GM18951 (cell line): ENCODE data around the gene SIGLEC8.
"Not testable (repeated sequence)": the region's sequence is repeated elsewhere in the genome, so short reads cannot be mapped to it uniquely, and the experiment has no call there.

Experiments used
- POLR2A ChIP-seq: IDR thresholded peaks from 4 replicates; pipeline ENCODE4 v1.6.1; 2011; ENCODE audit warnings: mild to moderate bottlenecking; ENCODE audit not compliant: insufficient read length, insufficient read depth; ENCODE audit errors: extremely low read depth
- in situ Hi-C: fragments of 300-500 bp; cut with MboI; formaldehyde crosslinking; loops from one replicate; pipeline ENCODE4 v1.12.0; 2022; ENCODE audit warnings: low sequenced_read_pairs, mixed read lengths, inconsistent platforms; ENCODE audit not compliant: unreplicated experiment

The SIGLEC8 gene

DNA sequence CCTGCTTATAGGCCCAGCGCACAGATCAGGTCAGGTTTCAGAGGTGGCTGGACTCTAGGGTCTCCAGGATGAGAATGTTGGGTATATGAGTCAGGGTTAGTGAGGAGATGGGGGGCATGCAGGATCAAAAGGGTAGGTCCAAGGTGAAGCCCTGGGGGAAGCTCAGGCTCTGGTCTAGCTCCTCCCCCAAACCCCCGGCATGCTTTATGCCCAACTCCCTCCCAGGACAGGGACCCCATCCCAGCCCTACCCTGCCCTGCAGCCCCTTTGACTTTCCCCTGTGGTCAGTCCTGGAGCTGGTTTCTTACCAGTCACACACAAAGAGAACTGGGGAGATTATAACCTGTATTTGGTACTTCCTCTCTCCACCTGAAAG is 10.3 kb upstream of the SIGLEC8 start:
- in situ Hi-C loops = no loop called here

DNA sequence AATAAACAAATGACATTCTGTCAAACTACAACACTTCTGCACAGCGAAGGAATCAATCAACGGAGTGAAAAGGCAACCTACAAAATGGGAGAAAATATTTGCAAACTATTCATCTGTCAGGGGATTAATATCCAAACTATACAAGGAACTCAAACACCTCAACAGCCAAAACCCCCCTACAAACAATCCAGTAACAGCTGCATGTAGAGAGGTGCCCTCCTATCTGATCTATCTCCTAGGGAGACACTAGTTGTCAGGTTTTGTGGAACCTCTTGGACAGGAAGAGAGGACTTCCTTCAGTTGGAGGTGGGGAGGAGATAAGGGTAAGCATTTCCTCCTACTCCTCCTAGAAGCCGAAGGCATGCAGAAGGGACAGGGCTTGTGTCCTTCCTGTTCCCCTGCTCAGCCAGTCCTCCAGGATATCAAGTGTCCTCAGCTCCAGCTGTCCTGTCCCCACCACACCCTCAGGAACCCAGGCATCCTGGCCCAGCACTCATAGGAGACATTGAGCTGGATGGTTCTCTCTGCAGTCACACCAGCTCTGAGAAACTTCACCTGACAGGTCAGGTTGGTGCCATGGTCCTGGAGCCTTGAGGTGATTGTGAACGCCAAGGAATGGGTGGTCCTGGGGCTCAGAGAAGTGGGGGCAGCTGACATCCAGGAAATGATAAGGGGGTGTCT is 9.8 kb upstream of the SIGLEC8 start:
- in situ Hi-C loops = no loop called here
- TF ChIP-seq POLR2A = no peak

More for the DNA sequence above, 10.3 kb upstream of the SIGLEC8 start:
- no peak for TF ChIP-seq POLR2A

DNA sequence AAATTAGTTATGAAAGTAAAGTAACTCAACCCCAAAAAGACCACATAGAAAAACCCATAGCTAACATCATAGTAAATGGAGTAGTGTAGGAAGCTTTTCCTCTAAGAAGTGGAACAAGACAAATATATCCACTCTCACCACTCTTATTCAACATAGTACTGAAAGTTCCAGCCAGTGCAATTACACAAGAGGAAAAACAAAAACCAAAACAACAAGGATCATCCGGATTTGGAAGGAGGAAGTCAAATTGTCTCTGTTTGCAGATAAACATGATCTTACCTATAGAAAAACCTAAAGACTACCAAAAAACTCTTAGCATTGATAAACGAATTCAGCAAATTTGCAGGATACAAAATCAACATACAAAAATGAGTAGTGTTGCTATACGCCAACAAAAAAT is 8.5 kb upstream of the SIGLEC8 start:
- TF ChIP-seq POLR2A = no peak
- in situ Hi-C loops = no loop called here

DNA sequence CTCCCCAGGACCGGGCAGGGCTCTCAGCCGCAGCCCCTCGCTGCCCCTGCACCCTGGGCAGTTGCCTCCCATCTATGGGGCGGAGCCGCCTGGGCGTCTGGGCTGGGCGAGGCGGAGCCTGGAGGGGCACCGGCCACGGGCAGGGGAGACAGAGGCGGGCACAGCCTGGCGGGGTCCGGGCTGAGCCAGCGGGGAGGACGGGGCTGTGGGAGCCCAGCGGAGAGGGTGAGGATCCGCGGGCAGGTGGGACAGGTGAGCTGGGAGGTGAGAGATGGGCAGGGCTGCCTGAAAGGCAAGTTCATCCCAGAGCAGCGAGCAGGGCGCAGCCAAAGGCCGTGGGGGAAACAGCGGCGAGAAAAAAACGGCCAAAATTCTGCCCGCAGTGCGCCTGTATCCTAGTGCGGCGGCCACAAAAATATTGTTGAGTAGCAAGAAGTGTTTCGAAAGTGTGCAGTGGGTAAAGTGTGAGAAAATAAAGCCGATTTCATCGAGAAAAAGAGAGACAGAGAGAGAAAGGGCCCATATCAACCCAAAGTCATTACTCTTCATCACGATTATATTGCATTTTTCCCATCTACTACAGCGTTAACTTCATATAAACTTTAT is 5.8 kb upstream of the SIGLEC8 start:
- in situ Hi-C loops = not testable (repeated sequence)

DNA sequence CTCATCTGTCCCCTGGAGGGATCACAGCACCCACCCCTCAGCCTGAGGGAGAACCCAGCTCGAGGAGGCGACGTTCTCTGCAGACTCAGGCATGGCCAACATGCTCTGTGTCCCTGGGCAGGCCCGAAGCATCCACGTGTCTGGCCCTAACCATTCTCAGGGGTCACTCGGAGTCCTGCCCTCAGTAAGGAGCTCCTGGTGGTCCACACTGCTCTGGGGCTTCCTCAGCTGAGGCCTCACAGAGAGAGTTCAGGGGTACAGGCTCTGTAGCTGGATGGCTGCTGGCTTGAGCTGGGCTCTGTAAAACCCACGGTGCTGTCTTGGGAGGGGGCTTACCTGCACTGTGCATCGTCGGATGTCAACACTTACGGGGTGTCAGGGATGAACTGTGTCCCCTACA is 4.4 kb upstream of the SIGLEC8 start:
- in situ Hi-C loops = no loop called here

DNA sequence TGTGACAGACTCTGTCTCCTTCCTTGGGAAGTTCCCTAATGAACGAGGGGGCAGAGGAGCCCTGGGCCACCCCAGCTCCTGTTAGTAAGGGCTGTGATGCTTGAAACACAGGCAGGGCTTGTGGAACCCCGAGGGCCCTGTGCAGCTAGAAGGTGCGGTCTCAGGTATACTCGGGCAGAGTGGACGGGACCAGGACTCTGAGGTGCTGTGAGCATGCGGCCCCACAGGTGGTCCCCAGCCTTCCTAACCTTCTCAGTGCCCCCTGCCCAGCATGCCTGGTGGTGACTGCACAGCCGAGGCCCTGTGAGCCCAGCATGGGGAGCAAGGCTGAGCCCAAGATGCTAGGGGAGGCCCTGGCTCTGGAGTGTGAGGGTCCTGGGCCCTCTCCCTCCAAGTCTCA is 4.0 kb upstream of the SIGLEC8 start:
- no peak for TF ChIP-seq POLR2A
- in situ Hi-C loops = no loop called here

More for the DNA sequence above, 4.4 kb upstream of the SIGLEC8 start:
- no peak for TF ChIP-seq POLR2A

DNA sequence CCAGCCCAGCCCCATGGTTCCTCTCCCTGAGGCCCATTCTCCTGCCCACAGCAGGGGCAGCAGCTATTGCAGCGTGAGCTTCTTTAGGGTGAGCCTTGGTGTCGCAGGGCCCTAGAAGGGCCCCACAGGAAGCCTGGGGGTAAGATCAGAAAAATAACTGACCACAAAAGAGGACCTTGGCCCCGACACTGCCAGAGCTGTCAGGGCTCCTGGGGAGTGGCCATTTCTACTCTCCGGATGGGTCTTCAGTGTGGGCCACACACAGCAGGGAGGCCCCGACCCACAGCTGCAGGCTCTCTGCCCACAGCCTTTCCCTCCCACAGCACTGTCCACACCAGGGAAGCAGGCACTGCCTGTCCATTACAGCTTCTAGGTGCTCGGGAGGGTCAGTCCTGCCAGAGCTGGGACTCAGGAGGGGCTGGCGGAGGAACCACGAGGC is 3.5 kb upstream of the SIGLEC8 start:
- in situ Hi-C loops = no loop called here
- no peak for TF ChIP-seq POLR2A

DNA sequence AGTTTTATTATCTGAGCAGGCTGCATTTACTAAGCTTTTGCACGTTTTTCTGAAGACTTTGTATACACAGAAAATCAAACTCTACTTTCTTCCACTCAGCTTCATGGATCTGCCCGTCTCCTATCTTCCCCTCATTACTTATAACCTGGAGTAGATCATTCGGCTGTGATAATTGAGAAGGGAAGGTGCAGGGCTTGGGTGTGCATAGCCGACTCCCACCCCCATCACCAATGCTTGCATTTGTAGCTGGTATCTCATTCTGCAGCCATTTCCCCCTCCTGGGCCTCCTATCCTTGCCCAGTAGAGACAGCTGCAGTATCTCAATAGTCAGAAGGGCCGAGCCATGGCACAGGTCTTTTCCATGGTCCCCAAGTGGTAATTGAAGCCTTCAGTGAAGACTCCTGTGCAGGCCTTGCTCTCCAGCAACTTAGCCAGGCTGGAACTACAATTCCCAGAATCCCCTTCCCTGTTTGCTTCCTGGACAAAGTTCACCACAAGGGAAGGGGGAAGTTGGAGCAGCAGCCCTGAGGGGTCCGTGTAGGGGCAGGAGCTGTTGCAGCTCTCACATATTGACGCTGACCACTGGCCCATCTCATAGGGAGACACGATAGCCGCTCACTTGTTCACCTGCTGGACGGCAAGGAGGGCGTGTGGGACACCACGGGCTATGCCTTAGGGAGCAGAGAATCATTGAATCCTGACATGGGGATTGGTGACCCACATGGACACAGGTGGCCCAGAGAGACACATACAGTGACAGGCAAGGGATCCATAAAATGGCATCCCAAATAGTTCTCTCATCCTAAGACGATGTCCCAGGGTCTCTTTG is 2.1 kb upstream of the SIGLEC8 start:
- no peak for TF ChIP-seq POLR2A

DNA sequence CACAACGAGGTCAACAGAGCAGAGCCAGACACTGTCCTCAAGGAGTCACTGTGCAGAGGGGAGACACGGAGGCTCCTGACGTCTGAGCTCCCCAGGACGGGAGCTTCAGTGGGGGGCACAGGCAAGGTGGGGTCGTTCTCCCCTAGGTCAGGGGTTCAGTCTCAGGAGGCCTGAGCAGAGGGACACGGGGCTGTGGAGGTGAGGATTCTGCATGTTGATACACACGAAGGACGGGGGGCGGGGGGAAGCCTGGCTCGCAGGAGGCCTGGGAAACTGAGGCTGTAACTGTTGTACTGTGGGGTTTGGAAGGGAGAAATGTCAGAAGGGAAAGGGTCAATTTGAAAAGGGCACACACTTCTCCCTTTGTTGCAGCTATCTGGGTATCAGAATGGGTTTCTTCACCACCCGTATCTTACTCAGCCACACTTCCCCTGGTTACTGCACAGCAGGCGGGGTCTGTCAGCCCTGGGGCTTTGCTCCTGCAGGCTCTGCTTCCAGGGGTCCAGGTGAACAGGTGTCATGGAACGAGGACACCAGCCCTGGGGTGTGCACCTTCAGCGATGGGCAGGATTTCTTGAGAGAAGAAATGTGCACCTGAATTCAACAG is 748 bp upstream of the SIGLEC8 start:
- in situ Hi-C loops = no loop called here
- no peak for TF ChIP-seq POLR2A

More for the DNA sequence above, 2.1 kb upstream of the SIGLEC8 start:
- in situ Hi-C loops = no loop called here

DNA sequence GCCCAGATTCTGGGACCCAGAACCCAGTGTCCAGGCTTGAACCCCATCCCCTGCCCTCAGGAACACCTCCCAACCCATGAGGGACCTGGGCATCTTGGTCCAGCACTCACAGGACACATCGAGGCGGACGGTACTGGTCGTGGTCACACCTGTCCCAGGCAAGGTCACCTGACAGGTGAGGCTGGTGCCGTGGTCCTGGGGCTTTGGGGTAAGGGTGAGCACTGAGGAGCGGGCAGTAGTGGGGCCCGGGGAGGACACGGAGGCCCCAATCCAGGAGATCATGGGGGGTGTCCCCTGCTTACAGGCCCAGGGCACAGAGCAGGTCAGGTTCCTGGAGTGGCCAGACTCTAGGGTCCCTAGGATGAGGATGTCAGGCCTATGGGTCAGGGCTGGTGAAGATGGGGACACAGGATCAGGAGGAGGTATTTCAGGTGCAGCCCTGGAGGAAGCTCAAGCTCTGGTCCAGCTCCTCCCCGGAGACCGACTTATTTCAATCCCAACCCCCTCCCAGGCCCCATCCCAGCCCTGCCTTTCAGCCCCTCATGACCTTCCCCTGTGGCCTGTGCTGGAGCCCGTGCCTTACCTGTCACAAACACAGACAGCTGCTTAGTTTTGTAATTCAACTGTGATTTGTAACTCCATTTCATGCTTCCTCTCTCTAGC is 772 bp downstream of the SIGLEC8 start:
- no peak for TF ChIP-seq POLR2A
- in situ Hi-C loops = no loop called here

DNA sequence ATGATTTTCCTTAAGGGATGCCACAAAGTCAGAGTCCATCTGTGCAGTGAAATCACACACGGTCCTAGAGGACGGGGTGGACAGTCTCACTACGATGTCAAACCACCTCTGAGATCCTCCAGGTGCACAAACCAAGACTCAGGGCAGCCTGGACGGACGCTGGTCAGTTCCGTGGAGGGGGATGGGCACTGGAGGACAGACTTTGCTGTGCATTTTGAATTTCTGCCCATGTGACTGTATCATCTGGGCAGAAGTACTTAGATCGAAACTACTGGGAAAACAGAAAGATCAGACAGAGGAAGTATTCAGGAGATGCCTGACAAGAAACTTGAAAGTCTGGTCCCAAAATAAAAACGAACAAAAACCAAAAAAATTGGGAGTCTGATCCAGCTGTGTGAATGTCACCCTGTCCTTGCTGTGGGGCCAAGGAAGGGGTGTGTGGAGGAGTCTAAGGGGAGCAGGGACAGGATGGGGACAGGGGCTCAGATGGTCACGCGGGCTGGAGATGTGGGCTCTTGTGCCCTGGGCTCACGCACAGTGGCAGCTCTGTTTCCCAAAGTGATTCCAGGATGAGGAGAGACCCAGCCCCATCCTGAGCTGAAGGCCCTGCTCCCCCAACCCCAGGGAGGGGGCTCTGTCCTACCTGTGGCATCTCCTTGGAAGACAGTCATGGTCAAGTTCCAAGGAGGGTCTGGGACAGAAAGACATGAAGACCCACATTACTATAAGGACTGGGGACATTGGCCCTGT is 1.5 kb downstream of the SIGLEC8 start:
- in situ Hi-C loops = no loop called here
- TF ChIP-seq POLR2A = no peak

DNA sequence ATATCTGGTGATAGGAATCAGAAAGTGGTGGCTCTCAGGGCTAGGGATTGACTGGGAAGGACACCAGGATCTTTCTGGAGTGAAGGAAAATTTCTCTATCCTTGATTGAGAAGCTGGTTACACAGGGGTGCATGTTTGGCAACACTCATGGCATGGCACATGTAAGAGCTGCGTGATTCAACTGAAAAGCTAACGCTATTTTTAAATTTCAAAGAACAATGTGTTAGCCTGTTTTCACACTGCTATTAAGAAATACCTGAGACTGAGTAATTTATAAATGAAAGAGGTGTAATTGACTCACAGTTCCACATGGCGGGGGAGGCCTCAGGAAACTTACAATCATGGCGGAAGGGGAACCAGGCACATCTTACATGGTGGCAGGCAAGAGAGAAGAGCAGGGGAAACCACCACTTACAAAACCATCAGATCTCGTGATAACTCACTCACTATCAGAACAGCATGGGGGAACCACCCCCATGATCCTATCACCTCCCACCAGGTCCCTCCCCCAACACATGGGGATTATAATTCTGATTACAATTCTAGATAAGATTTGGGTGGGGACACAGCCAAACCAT is 7.4 kb downstream of the SIGLEC8 start:
- TF ChIP-seq POLR2A = no peak
- in situ Hi-C loops = no loop called here

DNA sequence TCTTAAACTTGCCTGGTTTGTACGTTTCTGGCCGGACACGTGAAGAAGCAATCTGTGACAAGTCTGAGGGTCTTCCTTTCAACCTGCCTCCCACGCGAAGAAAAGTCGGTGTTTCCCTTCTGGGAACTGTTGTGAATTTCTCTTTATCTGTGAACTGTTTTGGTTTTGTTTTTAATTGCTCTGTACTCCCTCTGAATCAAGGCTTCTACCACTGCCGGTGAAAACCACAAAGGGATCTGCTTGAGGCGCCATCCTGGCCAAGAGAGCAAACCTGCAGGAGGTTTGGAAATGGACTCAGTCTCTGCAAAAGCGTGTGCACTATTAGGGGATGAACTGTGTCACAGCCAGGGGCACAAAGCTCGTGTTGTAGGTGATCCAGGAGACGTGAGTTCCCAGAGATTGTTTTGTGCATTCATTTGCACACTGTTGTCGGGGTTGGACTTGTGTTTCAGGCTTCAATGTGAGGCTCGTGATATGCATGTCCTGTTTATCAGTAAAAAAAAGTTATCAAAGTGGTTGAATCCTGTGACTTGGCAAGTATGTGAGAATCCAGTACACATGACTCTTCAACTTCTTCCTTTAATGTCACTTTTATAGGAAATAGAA is 9.7 kb downstream of the SIGLEC8 start:
- in situ Hi-C loops = no loop called here
- no peak for TF ChIP-seq POLR2A
